HepG2 (cell line): ENCODE measurements around the gene RRN3. TPM values are rescaled to one million over a fixed set of nuclear protein-coding genes. Genes with fewer than 3 reads are reported as not detected.

ENCODE experiments used
- ATAC-seq: fragments of 200-7000 bp; cut with Tn5 transposase; 3 replicates; pipeline ENCODE4 v1.9.1; 2020; ENCODE audit warnings: mild to moderate bottlenecking, moderate library complexity
- BruUV-seq: library from RNA; stranded (reverse); fragments of 400-500 nt; replicated peaks from 2 replicates; lab custom pipeline; 2021; lab: Mats Ljungman, UMichigan
- CTCF ChIA-PET: fragments of 300-600 bp; formaldehyde crosslinking; extraction: SDS; loops from one replicate; lab custom pipeline; 2021; ENCODE audit warnings: low total read pairs, inconsistent platforms, low intra/inter-chr PET ratio; lab: Yijun Ruan, JAX
- POLR2A ChIA-PET: fragments of 350-600 bp; sonication (Branson Sonifier 250); formaldehyde crosslinking; loops from one replicate; lab custom pipeline; 2020; ENCODE audit warnings: antibody characterized with exemption, inconsistent platforms; lab: Yijun Ruan, JAX
- DNase-seq: peaks from one replicate; pipeline ENCODE4 v3.0.0-alpha.2; 2015; ENCODE audit warnings: low spot score
- FAIRE-seq: peaks from 3 replicates; lab custom pipeline; 2011; peaks lifted over from hg19 to GRCh38; lab: Jason Lieb, UNC
- H2AFZ ChIP-seq: one replicate; pipeline ENCODE4 v1.6.1; 2011; ENCODE audit warnings: low read length, inconsistent platforms
- H3K27ac ChIP-seq: fragments of 300-600 bp; 3 replicates; pipeline ENCODE4 v1.8.0; 2011; ENCODE audit warnings: mixed run types, mild to moderate bottlenecking, mixed read lengths, low read length, inconsistent platforms; ENCODE audit not compliant: insufficient read depth; ENCODE audit errors: extremely low read length
- H3K27me3 ChIP-seq, 2 experiments: fragments of 200-600 bp in 1 of 2; 2 replicates in 1 of 2; 3 replicates in 1 of 2; pipeline versions ENCODE4 v1.6.0 to v1.8.0; 2011; ENCODE audit warnings: low read length in 2 of 2, mild to moderate bottlenecking in 2 of 2, moderate library complexity in 2 of 2, inconsistent platforms in 1 of 2; ENCODE audit not compliant: insufficient read depth in 2 of 2, control insufficient read depth in 1 of 2
- H3K36me3 ChIP-seq, 2 experiments: fragments of 200-600 bp in 1 of 2; replicated peaks in 1 of 2; 2 replicates in 1 of 2; 3 replicates in 1 of 2; pipeline versions ENCODE4 v1.5.1 to v1.8.0; 2011; ENCODE audit warnings: low read length in 2 of 2, inconsistent platforms in 1 of 2; ENCODE audit not compliant: insufficient read depth in 2 of 2, control insufficient read depth in 1 of 2
- H3K4me1 ChIP-seq: 2 replicates; pipeline ENCODE4 v1.5.1; 2012; ENCODE audit warnings: low read length, inconsistent platforms; ENCODE audit not compliant: insufficient read depth
- H3K4me2 ChIP-seq: 2 replicates; pipeline ENCODE4 v1.6.0; 2011; ENCODE audit warnings: low read depth, low read length, inconsistent platforms
- H3K4me3 ChIP-seq, 3 experiments: fragments of 200-600 bp in 1 of 3; sonication (generic), shearing (Covaris generic) in 1 of 3; replicated peaks in 1 of 3; 2 replicates each; pipeline ENCODE4 v1.5.1; 2011 to 2016; ENCODE audit warnings: low read length in 3 of 3, inconsistent platforms in 2 of 3, low read depth in 2 of 3, mild to moderate bottlenecking in 2 of 3, control low read depth in 1 of 3, mixed read lengths in 1 of 3; ENCODE audit not compliant: insufficient read depth in 1 of 3
- H3K79me2 ChIP-seq: one replicate; pipeline ENCODE4 v1.6.1; 2011; ENCODE audit warnings: low read length, inconsistent platforms; ENCODE audit not compliant: insufficient read depth
- H3K9ac ChIP-seq: 2 replicates; pipeline ENCODE4 v1.6.0; 2011; ENCODE audit warnings: mild to moderate bottlenecking, low read depth, low read length, inconsistent platforms; ENCODE audit not compliant: insufficient read depth
- H3K9me3 ChIP-seq: 2 replicates; pipeline ENCODE4 v1.5.1; 2012; ENCODE audit warnings: mild to moderate bottlenecking, low read length
- H4K20me1 ChIP-seq: 2 replicates; pipeline ENCODE4 v1.6.0; 2011; ENCODE audit warnings: inconsistent platforms, mild to moderate bottlenecking, low read length, moderate library complexity; ENCODE audit not compliant: insufficient read depth
- ATF7 ChIP-seq, 2 experiments: fragments of 450-650 bp in 1 of 2; sonication (generic) in 1 of 2; formaldehyde crosslinking in 1 of 2; IDR thresholded peaks; 2 replicates each; pipeline versions ENCODE4 v1.4.0 to v1.6.1; 2016 to 2020; ENCODE audit warnings: antibody characterized with exemption in 1 of 2, mild to moderate bottlenecking in 1 of 2, missing genetic modification reagents in 1 of 2
- CCDC6 ChIP-seq: sonication (generic); formaldehyde crosslinking; IDR thresholded peaks from 2 replicates; pipeline ENCODE4 v1.8.1; 2022; ENCODE audit warnings: mild to moderate bottlenecking, missing genetic modification reagents, moderate library complexity
- E2F2 ChIP-seq: sonication (generic); formaldehyde crosslinking; IDR thresholded peaks from 2 replicates; pipeline ENCODE4 v1.4.0; 2020; ENCODE audit warnings: missing genetic modification reagents, borderline replicate concordance
- ELF1 ChIP-seq: sonication (generic); formaldehyde crosslinking; IDR thresholded peaks from 2 replicates; pipeline ENCODE4 v1.4.0; 2020; ENCODE audit warnings: missing genetic modification reagents
- FOSL2 ChIP-seq: sonication (generic); formaldehyde crosslinking; IDR thresholded peaks from 2 replicates; pipeline ENCODE4 v1.4.0; 2020; ENCODE audit warnings: missing genetic modification reagents
- GABPB1 ChIP-seq: IDR thresholded peaks from 2 replicates; pipeline ENCODE4 v1.6.1; 2016; ENCODE audit warnings: mild to moderate bottlenecking, missing genetic modification reagents, moderate library complexity, missing compliant biosample characterization
- MYNN ChIP-seq: sonication (generic); formaldehyde crosslinking; IDR thresholded peaks from 2 replicates; pipeline ENCODE4 v1.4.0; 2020; ENCODE audit warnings: mild to moderate bottlenecking, low read depth, missing genetic modification reagents
- NR3C1 ChIP-seq: sonication (generic); formaldehyde crosslinking; IDR thresholded peaks from 2 replicates; pipeline ENCODE4 v1.4.0; 2020; ENCODE audit warnings: missing genetic modification reagents
- POGZ ChIP-seq: sonication (generic); formaldehyde crosslinking; IDR thresholded peaks from 2 replicates; pipeline ENCODE4 v1.4.0; 2020; ENCODE audit warnings: mild to moderate bottlenecking, missing genetic modification reagents
- POLR2AphosphoS5 ChIP-seq: IDR thresholded peaks from 2 replicates; pipeline ENCODE4 v1.6.1; 2012; ENCODE audit warnings: low read depth, low read length
- RARG ChIP-seq: sonication (generic); formaldehyde crosslinking; IDR thresholded peaks from 2 replicates; pipeline ENCODE4 v1.4.0; 2020; ENCODE audit warnings: low read depth, mild to moderate bottlenecking, missing genetic modification reagents
- RELA ChIP-seq: sonication (generic); formaldehyde crosslinking; IDR thresholded peaks from 2 replicates; pipeline ENCODE4 v1.4.0; 2020; ENCODE audit warnings: missing genetic modification reagents
- SALL2 ChIP-seq: sonication (generic); formaldehyde crosslinking; IDR thresholded peaks from 2 replicates; pipeline ENCODE4 v1.8.1; 2023; ENCODE audit warnings: mild to moderate bottlenecking, missing genetic modification reagents, inconsistent platforms
- SP4 ChIP-seq: sonication (generic); formaldehyde crosslinking; IDR thresholded peaks from 2 replicates; pipeline ENCODE4 v1.8.1; 2023; ENCODE audit warnings: mild to moderate bottlenecking, missing genetic modification reagents
- TMF1 ChIP-seq: sonication (generic); formaldehyde crosslinking; IDR thresholded peaks from 2 replicates; pipeline ENCODE4 v1.8.1; 2022; ENCODE audit warnings: low read depth, missing genetic modification reagents
- ZBTB7A ChIP-seq: sonication (generic); formaldehyde crosslinking; IDR thresholded peaks from 2 replicates; pipeline ENCODE4 v1.8.0; 2022; ENCODE audit warnings: mild to moderate bottlenecking, missing genetic modification reagents
- ZFX ChIP-seq: sonication (generic); formaldehyde crosslinking; IDR thresholded peaks from 2 replicates; pipeline ENCODE4 v1.4.0; 2020; ENCODE audit warnings: mild to moderate bottlenecking, low read depth, missing genetic modification reagents, moderate library complexity
- ZNF577 ChIP-seq: sonication (generic); formaldehyde crosslinking; IDR thresholded peaks from 2 replicates; pipeline ENCODE4 v1.4.0; 2020; ENCODE audit warnings: mild to moderate bottlenecking, low read depth, missing genetic modification reagents, borderline replicate concordance
- ZNF614 ChIP-seq: IDR thresholded peaks from 2 replicates; pipeline ENCODE4 v1.6.1; 2018; ENCODE audit warnings: missing biosample characterization, missing genetic modification reagents, inconsistent platforms, borderline replicate concordance
- WGBS: methylation state at CpG from one replicate; pipeline ENCODE4 v1.1.6; 2017; ENCODE audit warnings: low lambda C conversion rate; 5-methylcytosine and 5-hydroxymethylcytosine counted together
- in situ Hi-C: cut with HindIII; loops from 2 replicates; pipeline ENCODE4 v1.10.0; 2017; ENCODE audit warnings: low pct_unique_long_range_greater_than_20kb; ENCODE audit not compliant: extremely low pct_ligation_motif_present
- intact Hi-C: fragments of 100-400 bp; cut with micrococcal nuclease; formaldehyde crosslinking; loops from one replicate; pipeline ENCODE4 v1.10.0; 2022; ENCODE audit not compliant: unreplicated experiment
- polyA plus RNA-seq, 8 experiments: library from polyadenylated mRNA; depleted of rRNA in 3 of 8; stranded (reverse) in 7 of 8; unstranded in 1 of 8; fragments of >200 nt; fragmentation: Illumina TruSeq in 4 of 8; extraction: Trizol in 4 of 8; gene quantifications; 2 replicates each; pipeline versions ENCODE4 v1.2.1 to v1.2.3, GENCODE V29; 2011 to 2016; ENCODE audit warnings: low read depth in 4 of 8, missing spikeins in 1 of 8, mixed read lengths in 1 of 8; ENCODE audit not compliant: insufficient read depth in 1 of 8
- total RNA-seq, 5 experiments: library from RNA; depleted of rRNA; stranded (reverse); fragments of >200 nt; fragmentation: Illumina TruSeq; extraction: Trizol; gene quantifications; 2 replicates each; pipeline ENCODE4 v1.2.3, GENCODE V29; 2016; ENCODE audit warnings: low read depth in 1 of 5
- TF ChIP-seq, protein P1 (sequence below), 2 experiments: sonication (generic) in 1 of 2; formaldehyde crosslinking in 1 of 2; IDR thresholded peaks; 2 replicates each; pipeline versions ENCODE4 v1.6.1 to v1.9.0; 2014 to 2022; ENCODE audit warnings: antibody characterized with exemption in 1 of 2, borderline replicate concordance in 1 of 2, inconsistent platforms in 1 of 2, low read depth in 1 of 2, missing genetic modification reagents in 1 of 2

RRN3 gene
- total and polyA plus RNA-seq, 2 of the 13 experiments (the other 11 are each of a cell fraction or from before 2014, with no cell fraction given): 45.8 to 67.0 TPM

GRCh38 chr16:15141586-15141985 lies 47.5 kb upstream of the RRN3 start:
- H3K79me2 ChIP-seq: peaks cover 27% of the 10 kb centered on the region
- H4K20me1 ChIP-seq: peaks cover 22% of the 10 kb centered on the region; the same call in 1 of the 2 replicates
- WGBS: 97% methylated on average over 11 of the region's 15 CpGs
- H3K27me3 ChIP-seq: no peaks in the 10 kb centered on the region
- no peak for FAIRE-seq
- intact Hi-C loops: no loop called here
- no peak overlapping the region for H3K9ac ChIP-seq
- CTCF ChIA-PET: no interaction called here
- H3K4me1 ChIP-seq: no peaks in the 10 kb centered on the region
- no peak for TF ChIP-seq ZBTB7A
- no peak for TF ChIP-seq ZFX
- no peak for TF ChIP-seq ZNF614 (CRISPR knock-in tag)
- TF ChIP-seq CCDC6 (CRISPR knock-in tag): no peak
- TF ChIP-seq ELF1 (CRISPR knock-in tag): no peak
- no peak for TF ChIP-seq E2F2 (CRISPR knock-in tag)
- no peak for TF ChIP-seq RARG (CRISPR knock-in tag)
- no peak for TF ChIP-seq NR3C1
- no peak for TF ChIP-seq SP4 (CRISPR knock-in tag)
- no peak for TF ChIP-seq ATF7 (IDR thresholded peaks at IDR 0.05)
- TF ChIP-seq ATF7 (CRISPR knock-in tag; IDR thresholded peaks at IDR 0.05): no peak
- no peak for TF ChIP-seq GABPB1 (CRISPR knock-in tag)
- no peak for TF ChIP-seq SALL2 (CRISPR knock-in tag)
- TF ChIP-seq, protein P1, sequence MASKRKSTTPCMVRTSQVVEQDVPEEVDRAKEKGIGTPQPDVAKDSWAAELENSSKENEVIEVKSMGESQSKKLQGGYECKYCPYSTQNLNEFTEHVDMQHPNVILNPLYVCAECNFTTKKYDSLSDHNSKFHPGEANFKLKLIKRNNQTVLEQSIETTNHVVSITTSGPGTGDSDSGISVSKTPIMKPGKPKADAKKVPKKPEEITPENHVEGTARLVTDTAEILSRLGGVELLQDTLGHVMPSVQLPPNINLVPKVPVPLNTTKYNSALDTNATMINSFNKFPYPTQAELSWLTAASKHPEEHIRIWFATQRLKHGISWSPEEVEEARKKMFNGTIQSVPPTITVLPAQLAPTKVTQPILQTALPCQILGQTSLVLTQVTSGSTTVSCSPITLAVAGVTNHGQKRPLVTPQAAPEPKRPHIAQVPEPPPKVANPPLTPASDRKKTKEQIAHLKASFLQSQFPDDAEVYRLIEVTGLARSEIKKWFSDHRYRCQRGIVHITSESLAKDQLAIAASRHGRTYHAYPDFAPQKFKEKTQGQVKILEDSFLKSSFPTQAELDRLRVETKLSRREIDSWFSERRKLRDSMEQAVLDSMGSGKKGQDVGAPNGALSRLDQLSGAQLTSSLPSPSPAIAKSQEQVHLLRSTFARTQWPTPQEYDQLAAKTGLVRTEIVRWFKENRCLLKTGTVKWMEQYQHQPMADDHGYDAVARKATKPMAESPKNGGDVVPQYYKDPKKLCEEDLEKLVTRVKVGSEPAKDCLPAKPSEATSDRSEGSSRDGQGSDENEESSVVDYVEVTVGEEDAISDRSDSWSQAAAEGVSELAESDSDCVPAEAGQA (IDR thresholded peaks at IDR 0.05; ENCODE audit: low read depth): no peak
- TF ChIP-seq, protein P1 (CRISPR knock-in tag; IDR thresholded peaks at IDR 0.05; ENCODE audit: borderline replicate concordance): no peak
- no peak for TF ChIP-seq POGZ (CRISPR knock-in tag)
- TF ChIP-seq ZNF577: no peak
- TF ChIP-seq MYNN (CRISPR knock-in tag): no peak
- no peak for TF ChIP-seq TMF1
- no peak for TF ChIP-seq POLR2AphosphoS5
- no peak for TF ChIP-seq FOSL2 (CRISPR knock-in tag)
- no peak for TF ChIP-seq RELA
- H3K4me2 ChIP-seq: no peak overlapping the region
- in situ Hi-C loops: no loop called here
- no peaks in the 10 kb centered on the region for H3K9me3 ChIP-seq
- no peak overlapping the region for H3K27ac ChIP-seq
- H3K36me3 ChIP-seq: peaks cover 0 to 2% of the 10 kb centered on the region in 2 experiments; a peak in 2 of 5 replicates
- H3K4me3 ChIP-seq: no peak overlapping the region
- BruUV-seq: no TSS peak
- POLR2A ChIA-PET: no interaction called here
- DNase-seq: no peak
- H2AFZ ChIP-seq: no peak overlapping the region
- no peak; the same call in 1 of the 3 replicates for ATAC-seq
